Nephron progenitor cell (in vitro differentiated cells): ENCODE results near the gene MS4A10.

Experiments used
- DNase-seq: peaks from one replicate; pipeline ENCODE4 v3.0.0; 2021
- H3K27ac Mint-ChIP-seq: 2 replicates; pipeline ENCODE4 v1.8.0; 2021; ENCODE audit warnings: mild to moderate bottlenecking, moderate library complexity, mixed read lengths
- H3K27me3 Mint-ChIP-seq: 2 replicates; pipeline ENCODE4 v1.8.0; 2021; ENCODE audit warnings: mild to moderate bottlenecking, low read depth, mixed read lengths; ENCODE audit not compliant: poor library complexity
- H3K36me3 Mint-ChIP-seq: 2 replicates; pipeline ENCODE4 v1.8.0; 2021; ENCODE audit warnings: low read depth, mixed read lengths
- H3K4me1 Mint-ChIP-seq: 2 replicates; pipeline ENCODE4 v1.8.0; 2021; ENCODE audit warnings: mixed read lengths
- H3K4me3 Mint-ChIP-seq: 2 replicates; pipeline ENCODE4 v1.8.0; 2021; ENCODE audit warnings: mild to moderate bottlenecking, moderate library complexity, mixed read lengths
- H3K9me3 Mint-ChIP-seq: 2 replicates; pipeline ENCODE4 v1.8.0; 2021; ENCODE audit warnings: mild to moderate bottlenecking, moderate library complexity, mixed read lengths
- TF ChIP-seq, protein P1 (sequence below): fragments of 200-600 bp; sonication (generic); IDR thresholded peaks from 2 replicates; pipeline ENCODE4 v1.5.0; 2021; ENCODE audit warnings: antibody characterized with exemption

The MS4A10 gene

DNA sequence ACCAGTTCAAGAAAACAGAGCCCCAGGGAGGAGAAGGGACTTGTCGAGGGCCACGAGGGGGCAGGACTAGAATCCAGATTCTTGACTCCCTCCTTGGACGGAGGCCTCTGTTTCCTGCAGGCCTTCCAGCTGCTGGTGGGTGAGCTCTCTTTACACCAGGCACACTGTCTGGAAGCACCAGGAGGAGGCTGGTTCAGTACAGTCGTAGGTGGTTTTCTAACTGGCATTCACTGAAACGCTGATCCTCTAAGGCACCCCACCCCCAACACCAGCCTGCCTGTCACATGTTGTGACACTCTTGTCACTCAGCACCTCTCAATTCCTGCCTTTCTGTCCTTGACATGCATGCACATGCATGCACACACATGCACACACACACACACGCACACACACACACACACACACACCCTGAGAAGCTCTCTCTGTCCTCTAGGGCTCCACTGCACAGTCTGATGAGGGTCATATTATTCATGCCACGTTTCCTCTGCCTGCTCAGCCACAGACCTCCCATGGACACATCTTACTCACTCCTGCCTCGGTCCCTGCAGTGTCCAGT lies 751 bp downstream of the MS4A10 start:
- TF ChIP-seq, protein P1, sequence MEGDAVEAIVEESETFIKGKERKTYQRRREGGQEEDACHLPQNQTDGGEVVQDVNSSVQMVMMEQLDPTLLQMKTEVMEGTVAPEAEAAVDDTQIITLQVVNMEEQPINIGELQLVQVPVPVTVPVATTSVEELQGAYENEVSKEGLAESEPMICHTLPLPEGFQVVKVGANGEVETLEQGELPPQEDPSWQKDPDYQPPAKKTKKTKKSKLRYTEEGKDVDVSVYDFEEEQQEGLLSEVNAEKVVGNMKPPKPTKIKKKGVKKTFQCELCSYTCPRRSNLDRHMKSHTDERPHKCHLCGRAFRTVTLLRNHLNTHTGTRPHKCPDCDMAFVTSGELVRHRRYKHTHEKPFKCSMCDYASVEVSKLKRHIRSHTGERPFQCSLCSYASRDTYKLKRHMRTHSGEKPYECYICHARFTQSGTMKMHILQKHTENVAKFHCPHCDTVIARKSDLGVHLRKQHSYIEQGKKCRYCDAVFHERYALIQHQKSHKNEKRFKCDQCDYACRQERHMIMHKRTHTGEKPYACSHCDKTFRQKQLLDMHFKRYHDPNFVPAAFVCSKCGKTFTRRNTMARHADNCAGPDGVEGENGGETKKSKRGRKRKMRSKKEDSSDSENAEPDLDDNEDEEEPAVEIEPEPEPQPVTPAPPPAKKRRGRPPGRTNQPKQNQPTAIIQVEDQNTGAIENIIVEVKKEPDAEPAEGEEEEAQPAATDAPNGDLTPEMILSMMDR: no peak
- Mint-ChIP-seq H3K9me3 (peaks cover under 1% of the 10 kb centered on the region), H3K4me1 (peaks cover 19% of the 10 kb centered on the region), H3K4me3 (no peak overlapping the region), H3K27ac (peak overlapping the region; percentile 93), H3K27me3 (peaks cover 7% of the 10 kb centered on the region), H3K36me3 (no peaks in the 10 kb centered on the region)
- DNase-seq: no peak

- Mint-ChIP-seq H3K9me3 (peaks cover 12% of the 10 kb centered on the region), H3K4me3 (no peak overlapping the region), H3K4me1 (peaks cover 19% of the 10 kb centered on the region), H3K36me3 (no peaks in the 10 kb centered on the region), H3K27me3 (peaks cover 12% of the 10 kb centered on the region), H3K27ac (no peak overlapping the region)
- TF ChIP-seq, protein P1: no peak
- DNase-seq: no peak
These were observed 1.9 kb downstream of the MS4A10 start for GRCh38 chr11:60786811-60787567.

- Mint-ChIP-seq H3K27ac (no peak overlapping the region), H3K9me3 (peaks cover 20% of the 10 kb centered on the region), H3K4me1 (peaks cover 19% of the 10 kb centered on the region), H3K36me3 (no peaks in the 10 kb centered on the region), H3K27me3 (peaks cover 19% of the 10 kb centered on the region), H3K4me3 (no peak overlapping the region)
- TF ChIP-seq, protein P1: no peak
- DNase-seq: no peak
These were observed 3.4 kb downstream of the MS4A10 start for GRCh38 chr11:60788401-60789125.

DNA sequence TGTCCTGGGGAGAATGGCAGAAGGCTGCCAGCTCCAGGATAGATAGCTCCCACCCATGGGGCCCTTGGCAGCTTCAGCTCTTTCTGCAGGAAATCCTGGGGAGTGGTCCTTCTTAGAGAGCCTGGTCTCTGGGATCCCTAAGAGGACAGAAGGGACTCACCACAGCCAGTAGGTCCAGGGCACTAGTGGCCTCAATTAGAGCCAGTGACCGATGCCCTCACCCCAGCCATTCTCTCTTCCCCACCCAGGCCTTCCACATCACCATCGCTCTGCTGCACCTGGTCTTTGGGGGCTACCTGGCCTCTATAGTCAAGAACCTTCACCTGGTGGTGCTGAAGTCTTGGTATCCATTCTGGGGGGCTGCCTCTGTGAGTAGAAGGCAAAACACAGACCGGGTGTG lies 5.6 kb downstream of the MS4A10 start:
- TF ChIP-seq, protein P1: no peak
- peaks cover 20% of the 10 kb centered on the region for H3K9me3 Mint-ChIP-seq

DNA sequence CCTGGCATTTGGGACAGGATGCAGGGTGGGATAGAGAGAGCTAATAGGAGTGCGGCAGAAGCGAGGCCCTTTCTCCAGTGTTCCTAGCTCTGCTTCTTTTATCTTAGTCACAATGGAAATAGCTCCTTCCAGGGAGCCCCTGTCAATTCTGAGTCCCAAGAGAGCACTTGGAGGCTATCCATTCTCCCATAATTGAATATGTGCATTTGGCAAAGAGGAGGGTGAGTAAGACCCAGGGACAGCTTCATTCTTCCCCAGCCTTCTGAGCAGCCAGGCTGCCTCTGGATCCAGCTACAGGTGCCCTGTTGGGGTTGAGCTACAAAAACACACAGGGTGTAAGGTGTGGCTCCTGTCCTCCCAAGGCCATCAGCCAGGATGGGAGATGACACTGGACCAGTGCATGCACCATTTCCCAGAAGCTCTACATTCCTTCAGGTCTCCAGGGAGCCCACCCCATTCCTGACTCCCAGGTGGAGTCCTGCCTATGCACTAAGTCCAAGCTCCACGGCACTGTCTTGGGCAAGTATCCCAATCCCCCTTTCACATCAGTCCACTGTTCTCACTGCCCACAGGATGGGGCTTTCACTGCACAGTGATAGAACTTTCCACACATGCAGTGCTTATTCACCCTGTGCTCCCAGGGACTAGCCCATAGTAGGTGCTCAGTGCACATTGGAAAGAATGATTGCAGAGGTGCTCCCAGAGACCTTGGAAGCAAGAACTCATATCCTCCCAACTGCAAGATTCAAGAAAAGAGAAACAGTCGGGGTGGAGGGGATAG lies 6.2 kb downstream of the MS4A10 start:
- Mint-ChIP-seq H3K9me3 (peaks cover 20% of the 10 kb centered on the region), H3K27me3 (peaks cover 21% of the 10 kb centered on the region), H3K4me1 (peaks cover 4% of the 10 kb centered on the region), H3K4me3 (no peak overlapping the region), H3K27ac (no peak overlapping the region), H3K36me3 (no peaks in the 10 kb centered on the region)
- TF ChIP-seq, protein P1: no peak
- DNase-seq: no peak

More for the DNA sequence above, 5.6 kb downstream of the MS4A10 start:
- Mint-ChIP-seq H3K4me1 (peaks cover 10% of the 10 kb centered on the region), H3K27ac (no peak overlapping the region), H3K4me3 (no peak overlapping the region), H3K27me3 (peaks cover 19% of the 10 kb centered on the region), H3K36me3 (no peaks in the 10 kb centered on the region)
- no peak for DNase-seq
